ENCODE data around the gene TMEM117.
"Not testable (repeated sequence)": the region's sequence is repeated elsewhere in the genome, so short reads cannot be mapped to it uniquely, and the experiment has no call there.

TMEM117 gene

GRCh38 chr12:44025499-44025898 lies 189.6 kb downstream of the TMEM117 start:
- no peak for DNase-seq (ENCODE audit: low spot score)

DNA sequence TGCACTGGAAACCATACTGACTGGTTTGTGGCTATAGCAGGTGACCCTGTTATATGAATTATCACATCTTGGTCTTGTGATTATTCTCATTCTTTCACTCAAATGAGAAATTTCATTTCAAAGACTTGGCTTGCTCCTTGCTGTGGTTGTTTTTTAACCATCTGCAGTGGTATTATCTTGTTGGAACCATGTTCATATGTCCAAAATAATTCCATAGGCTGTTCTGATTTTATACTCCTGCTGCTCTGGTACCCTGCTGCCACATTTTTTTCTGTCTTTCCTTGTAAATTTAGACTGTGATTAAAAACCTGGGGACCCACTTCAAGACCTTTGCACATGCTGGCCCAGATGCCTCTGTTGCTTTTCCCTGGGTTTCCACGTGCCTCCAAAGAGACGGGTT lies 190.2 kb downstream of the TMEM117 start:
- no peak for DNase-seq (ENCODE audit: low spot score)

GRCh38 chr12:44026926-44027325 lies 191.0 kb downstream of the TMEM117 start:
- DNase-seq (ENCODE audit: low spot score) = not testable (repeated sequence)

DNA sequence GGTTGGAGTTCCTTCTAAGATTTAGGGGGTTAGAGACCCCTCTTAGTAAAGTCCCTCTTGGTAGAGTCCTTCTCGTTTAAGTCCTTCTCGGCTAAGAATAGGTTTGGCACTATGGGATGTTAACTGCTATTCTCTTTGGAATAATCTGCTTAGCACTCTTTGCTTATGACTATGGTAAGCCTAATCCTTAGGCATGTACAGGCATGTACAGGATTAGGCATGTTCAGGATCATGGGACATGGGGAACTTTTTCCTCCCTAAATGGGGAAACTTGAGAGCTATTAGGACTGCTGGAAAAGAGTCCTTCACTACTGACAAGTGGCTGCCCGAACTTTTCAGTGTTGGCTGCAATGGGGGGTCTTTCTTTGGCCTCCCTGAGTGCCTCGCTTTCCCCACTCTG lies 193.3 kb downstream of the TMEM117 start:
- DNase-seq (ENCODE audit: low spot score) = no peak

DNA sequence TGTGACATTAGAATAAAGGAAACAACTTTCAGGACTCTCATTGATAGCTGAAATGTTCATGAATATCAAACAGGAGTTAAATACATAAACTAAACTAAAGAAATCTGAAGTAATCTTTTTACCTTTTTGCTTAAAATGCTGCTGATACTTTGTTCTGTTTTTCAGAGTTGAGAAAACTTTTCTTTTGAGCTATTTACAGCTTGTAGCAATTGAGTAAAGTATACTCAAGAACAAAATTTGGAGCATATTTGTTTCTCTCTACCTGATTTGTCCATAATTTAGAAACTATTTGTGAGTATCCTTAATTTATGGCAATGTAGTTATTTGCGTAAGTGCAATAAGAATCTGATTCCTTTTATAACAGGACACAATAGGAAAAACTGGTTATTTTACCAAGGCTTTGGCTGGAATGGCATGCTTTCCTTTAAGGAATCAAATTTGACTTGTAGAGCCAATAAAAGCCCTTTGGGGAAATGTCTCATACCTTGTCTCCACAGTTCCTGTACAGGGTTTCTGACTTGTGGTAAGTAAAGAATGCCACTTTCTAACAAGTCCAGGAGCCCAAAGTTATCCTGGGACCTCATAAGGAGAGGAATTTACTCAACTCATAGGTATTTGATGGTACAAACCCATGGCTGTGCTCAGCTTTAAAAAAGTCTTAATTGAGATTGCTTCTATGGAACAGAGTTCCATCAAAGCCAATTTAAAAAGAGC lies 195.7 kb downstream of the TMEM117 start:
- no peak for DNase-seq (ENCODE audit: low spot score)

DNA sequence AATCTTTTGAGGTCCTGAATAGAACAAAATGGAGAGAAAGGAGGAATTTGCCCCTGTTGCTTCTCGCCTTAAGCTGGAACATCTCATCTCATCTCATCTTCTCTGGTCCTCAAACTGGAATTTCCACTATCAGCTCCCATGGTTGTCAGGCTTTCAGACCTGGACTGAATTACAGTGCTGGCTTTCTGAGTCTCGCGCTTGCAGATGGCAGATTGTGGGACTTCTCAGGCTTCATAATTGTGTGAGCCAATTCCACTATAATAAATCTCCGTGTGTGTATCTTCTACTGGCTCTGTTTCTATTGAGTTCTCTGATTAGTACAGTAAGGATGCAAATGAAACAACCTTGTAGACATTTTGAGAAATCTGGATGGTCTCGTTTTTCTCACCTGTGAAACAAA lies 199.0 kb downstream of the TMEM117 start:
- no peak for DNase-seq (ENCODE audit: low spot score)

DNA sequence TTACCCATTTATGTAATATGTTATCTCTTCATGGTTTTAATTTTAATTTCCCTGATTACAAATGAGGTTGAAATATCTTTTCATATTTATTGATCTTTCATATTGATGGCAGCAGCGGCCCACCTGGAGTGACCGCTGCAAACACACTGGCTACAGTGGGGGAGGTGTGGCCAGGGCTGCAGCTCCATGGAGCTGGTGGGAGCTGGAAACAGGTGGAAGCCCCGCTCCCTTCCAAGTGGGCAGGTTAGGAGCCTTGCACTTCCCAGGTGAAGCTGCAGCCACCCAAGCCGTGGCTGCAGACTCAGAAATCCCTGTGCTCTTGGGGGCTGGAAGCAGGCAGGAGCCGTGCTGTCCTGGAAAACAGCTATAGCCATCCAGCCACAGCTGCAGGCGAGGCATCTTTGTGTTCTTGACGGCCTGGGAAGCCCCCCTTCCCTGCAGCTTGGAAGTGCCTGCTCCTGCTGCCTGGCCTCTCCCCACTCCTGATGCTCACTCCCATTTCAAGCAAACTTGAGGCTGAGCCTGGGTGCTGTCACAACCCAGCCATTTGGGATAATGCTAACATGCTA lies 201.1 kb downstream of the TMEM117 start:
- DNase-seq (ENCODE audit: low spot score) = no peak

DNA sequence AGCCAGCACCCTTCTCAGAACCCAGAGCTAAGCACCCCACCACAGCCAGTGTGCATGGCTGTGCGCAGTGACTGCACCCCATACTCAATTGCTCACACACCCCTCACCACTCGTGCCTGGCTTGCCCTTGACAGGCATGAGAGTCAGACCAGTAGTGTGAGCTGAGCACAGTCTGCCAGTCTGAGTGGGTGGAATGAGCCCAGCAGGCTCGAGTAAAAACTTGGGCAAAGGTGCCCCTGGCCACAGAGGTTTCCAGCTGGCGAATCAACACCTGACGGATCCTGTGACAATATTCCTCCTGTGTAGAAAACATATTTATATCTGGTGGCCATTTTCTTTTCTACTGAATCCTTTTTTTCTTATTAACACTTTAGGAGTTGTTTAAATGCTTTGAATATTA lies 202.5 kb downstream of the TMEM117 start:
- DNase-seq (ENCODE audit: low spot score) = no peak

DNA sequence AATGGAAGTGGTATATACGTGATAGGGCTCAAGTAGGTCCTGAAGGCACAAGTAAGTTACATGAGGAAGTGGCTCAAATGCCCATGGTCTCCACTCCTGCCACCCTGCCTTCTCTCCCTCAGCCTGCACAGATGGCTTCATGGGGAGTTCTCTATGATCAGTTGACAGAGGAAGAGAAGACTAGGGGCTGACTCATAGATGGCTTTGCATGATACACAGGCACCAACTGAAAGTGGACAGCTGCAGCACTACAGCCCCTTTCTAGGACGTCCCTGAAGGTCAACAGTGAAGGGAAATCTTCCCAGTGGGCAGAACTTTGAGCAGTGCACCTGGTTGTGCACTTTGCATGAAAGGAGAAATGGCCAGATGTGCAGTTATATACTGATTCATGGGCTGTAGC lies 208.6 kb downstream of the TMEM117 start:
- DNase-seq (ENCODE audit: low spot score) = not testable (repeated sequence)

DNA sequence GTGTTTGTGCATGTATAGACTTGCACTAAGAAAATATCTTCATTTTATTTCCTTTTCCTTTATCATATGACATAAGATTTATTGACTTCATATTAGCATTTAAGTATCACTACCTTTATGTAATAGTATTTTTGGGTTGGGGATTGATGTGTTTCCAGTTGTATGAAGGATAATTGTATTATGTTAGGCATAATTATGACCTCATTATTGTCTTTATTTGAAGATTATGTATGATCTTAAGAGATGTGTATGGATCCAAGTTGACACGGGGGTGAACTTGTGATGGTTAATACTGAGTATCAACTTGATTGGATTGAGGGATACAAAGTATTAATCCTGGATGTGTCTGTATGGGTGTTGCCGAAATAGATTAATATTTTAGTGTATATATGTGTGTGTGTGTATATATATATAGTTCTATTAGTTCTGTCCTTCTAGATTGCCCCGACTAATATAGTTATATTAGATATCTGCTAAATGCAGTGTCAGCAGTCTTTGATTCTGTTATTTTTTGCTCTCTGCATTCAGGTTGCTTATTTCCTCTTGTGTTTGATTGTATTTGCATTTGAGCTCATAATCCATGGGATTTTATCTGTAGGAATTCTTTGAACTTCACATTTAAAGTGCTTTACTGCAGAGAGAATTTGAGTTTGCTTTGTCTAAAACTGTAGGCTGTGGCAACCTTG lies 211.0 kb downstream of the TMEM117 start:
- no peak for DNase-seq (ENCODE audit: low spot score)

GRCh38 chr12:44052554-44052953 lies 216.7 kb downstream of the TMEM117 start:
- DNase-seq (ENCODE audit: low spot score) = no peak

DNA sequence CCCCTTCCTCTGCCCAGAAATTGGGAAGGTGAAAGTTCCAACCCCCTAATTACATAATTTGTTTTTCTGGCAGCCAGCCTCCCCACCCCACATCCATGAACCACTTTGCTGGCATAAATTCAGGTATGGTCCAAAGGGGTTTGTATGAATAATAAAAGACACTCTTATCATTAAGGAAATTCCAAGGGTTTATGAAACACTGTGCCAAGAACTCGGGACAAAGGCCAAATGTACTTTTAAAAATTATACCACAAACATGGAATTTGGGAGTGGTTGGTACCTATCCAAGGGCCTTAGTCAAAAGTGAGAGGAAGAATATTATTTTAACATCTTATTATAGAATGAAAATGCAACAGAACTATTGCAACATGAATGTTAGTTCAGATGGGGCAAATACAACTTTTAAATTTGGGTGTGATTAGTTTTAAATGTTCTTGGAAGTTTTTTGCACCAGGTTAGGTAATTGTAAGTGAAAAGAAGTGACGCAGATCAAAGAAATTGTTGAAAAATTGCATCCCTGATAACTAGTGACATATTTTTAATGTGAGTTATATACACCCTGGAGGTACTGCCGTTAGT lies 217.8 kb downstream of the TMEM117 start:
- DNase-seq (ENCODE audit: low spot score) = no peak

- no peak for DNase-seq (ENCODE audit: low spot score)
Measured at GRCh38 chr12:44054281-44054680, 218.4 kb downstream of the TMEM117 start.

DNA sequence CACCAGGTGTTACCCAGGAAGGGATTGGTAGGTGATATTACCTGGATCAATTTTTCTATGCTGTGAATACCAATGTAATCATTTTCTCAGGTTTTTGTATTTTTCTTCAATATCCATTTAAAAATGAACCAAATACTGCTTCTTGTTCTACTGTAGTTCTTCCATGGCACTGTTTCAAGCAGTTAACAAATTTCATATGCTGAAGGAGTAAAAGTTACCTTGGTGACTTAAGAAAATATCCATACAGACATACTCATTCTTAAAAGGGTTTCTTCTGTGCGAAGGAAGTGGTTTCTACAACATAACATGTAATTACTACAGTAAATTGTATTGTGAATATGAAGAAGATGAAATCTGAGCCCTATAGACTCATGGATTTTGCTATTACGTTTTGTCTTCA lies 222.5 kb downstream of the TMEM117 start:
- no peak for DNase-seq (ENCODE audit: low spot score)

- no peak for DNase-seq (ENCODE audit: low spot score)
Measured at GRCh38 chr12:44059476-44059875, 223.6 kb downstream of the TMEM117 start.

- DNase-seq (ENCODE audit: low spot score) = no peak
Measured at GRCh38 chr12:44063671-44064070, 227.8 kb downstream of the TMEM117 start.

DNA sequence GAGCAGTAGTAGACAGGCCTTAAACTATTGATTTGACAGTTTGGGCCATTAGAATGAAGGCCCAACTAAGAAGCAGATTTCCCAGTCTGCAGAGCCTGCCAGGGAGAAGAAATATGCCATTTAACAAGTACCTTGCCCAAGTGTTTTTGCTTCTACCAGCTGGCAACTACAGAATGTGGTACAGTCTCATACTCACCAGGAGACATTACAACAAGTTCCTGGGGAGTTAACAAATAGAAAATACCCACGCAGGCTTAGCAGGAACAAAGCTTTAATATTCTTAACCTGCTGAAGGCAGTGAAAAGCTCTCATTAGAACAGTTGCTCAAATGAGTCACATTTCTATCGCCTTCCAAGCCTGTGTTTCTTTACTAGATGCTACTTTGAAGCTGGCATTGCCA lies 241.0 kb downstream of the TMEM117 start:
- no peak for DNase-seq (ENCODE audit: low spot score)

DNA sequence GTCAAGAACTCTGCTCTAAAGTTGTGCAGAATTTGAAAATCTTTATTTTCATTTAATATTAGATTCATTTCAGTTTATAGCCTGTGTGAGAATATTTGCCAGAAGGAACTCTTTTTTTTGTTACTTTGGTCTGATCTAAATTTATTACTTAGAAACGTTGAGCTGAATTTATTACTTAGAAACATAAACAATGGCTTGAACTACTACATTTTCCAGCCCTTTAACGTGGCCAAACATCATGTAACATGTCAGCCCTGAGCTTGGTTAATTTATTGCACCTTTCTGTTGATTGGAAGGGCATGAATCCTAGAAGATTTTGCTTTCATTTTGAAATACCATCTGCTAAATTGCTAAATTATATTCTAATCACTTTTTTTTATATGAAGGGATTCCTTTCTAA lies 241.4 kb downstream of the TMEM117 start:
- no peak for DNase-seq (ENCODE audit: low spot score)

- no peak for DNase-seq (ENCODE audit: low spot score)
Measured at GRCh38 chr12:44078273-44078672, 242.4 kb downstream of the TMEM117 start.

DNA sequence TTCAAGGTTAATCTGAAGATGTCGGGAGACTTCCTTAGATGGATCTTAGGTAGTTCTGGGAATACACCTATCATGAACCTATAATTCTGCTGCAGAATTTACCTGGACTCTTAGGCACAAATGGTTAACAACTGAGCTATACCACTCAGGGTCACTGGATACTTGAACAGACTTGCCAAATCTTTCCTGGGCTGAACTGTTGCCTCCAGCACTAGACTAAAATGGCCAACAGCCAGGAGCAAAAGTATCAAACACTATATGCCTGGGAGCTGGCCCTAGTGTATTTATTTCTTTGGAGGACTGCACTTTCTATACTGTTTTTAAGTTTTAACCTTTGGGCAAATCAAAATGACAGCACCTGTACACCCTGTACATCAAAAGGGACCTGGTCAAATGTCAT lies 252.8 kb downstream of the TMEM117 start:
- no peak for DNase-seq (ENCODE audit: low spot score)

DNA sequence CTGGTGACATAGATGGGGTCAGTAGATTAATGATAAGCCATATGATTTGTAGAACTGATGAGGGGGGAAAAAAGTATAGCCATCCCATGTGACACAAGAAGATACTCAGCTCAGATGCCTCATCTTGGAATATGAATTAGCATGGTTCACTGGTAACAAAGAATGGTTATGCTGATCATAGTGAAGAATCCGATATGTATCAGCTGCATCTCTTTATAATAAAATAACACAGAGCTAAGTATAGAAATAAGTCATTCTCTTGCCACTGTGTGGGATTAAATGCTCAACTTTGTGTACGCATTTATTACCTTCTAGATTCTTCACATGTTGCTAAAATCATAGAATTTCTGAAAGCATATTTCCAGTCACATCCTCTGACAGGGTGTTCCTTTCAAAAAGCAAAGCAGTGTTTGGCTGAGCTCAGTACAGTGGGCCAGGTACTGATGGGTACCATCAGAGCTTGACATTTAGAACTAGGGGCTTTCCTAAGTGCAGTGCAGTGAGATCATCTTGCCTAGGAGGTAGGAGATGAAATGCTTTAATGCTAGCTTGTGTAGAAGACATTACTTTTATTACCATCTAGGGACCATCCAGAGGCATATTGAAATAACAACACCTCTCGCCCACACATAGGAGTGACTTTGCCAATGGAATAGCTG lies 256.2 kb downstream of the TMEM117 start:
- no peak for DNase-seq (ENCODE audit: low spot score)

- no peak for DNase-seq (ENCODE audit: low spot score)
Measured at GRCh38 chr12:44098786-44099185, 262.9 kb downstream of the TMEM117 start.

GRCh38 chr12:44099486-44099885 lies 263.6 kb downstream of the TMEM117 start:
- DNase-seq (ENCODE audit: low spot score) = no peak
